ENCODE results near the gene KIR3DL1.
"Not testable (repeated sequence)": the region's sequence is repeated elsewhere in the genome, so short reads cannot be mapped to it uniquely, and the experiment has no call there.

Gene KIR3DL1

DNA sequence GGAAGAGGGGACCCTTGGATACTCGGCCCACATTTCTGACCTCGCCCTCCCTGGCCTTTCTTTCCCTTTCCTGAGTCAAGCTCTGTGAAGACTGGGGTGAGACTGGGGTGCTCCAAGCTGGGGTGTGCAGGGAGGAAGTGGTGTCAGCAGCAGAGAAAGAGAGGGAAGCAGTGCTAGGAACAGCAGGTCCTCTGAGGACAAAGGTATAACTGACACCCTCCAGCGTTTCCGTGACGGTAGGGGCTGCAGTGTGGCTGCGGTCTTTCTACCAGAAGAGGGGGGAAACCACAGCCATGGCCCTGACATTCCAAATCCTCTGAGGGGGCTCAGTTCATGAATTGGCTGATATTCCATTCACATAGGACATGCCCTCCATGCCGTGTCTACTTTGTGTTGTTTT lies 35.1 kb downstream of the KIR3DL1 start:
- Histone ChIP-seq H3K23ac (ENCODE audit: low read depth, low read length, poor library complexity) (no peak overlapping the region), H3K4me1 (ENCODE audit: control insufficient read depth in 2 of 2, insufficient read depth in 1 of 2, low read depth in 1 of 2, low read length in 2 of 2) (no peaks in the 10 kb centered on the region), H2AFZ (ENCODE audit: low read length) (no peak overlapping the region), H3K4me2 (ENCODE audit: insufficient read depth, low read length, poor library complexity, severe bottlenecking) (no peak overlapping the region), H3K9me3 (replicated peaks in 1 of 2; ENCODE audit: control insufficient read depth in 2 of 2, insufficient read depth in 1 of 2, low read depth in 1 of 2, low read length in 2 of 2) (peaks cover 0 to 10% of the 10 kb centered on the region in 2 donors), H3K9ac (ENCODE audit: low read depth, low read length, poor library complexity) (no peak overlapping the region), H3K4me3 (ENCODE audit: low read length in 2 of 2) (no peak overlapping the region), H3K79me1 (ENCODE audit: low read depth, low read length) (no peaks in the 10 kb centered on the region), H2BK12ac (ENCODE audit: low read length) (no peak overlapping the region), H3K4ac (ENCODE audit: low read length) (no peak overlapping the region), H3K27me3 (ENCODE audit: control insufficient read depth in 3 of 3, insufficient read depth in 3 of 3, low read depth in 1 of 3, low read length in 3 of 3) (peaks cover 0 to 8% (median 0%) of the 10 kb centered on the region in 3 experiments), H2AK5ac (ENCODE audit: low read depth, low read length) (no peak overlapping the region), H3K14ac (ENCODE audit: low read length) (no peak overlapping the region), H3K18ac (ENCODE audit: low read length) (no peak overlapping the region), H2BK5ac (ENCODE audit: low read length) (no peak overlapping the region), H4K8ac (ENCODE audit: low read depth, low read length) (no peak overlapping the region), H4K91ac (ENCODE audit: low read depth, low read length, poor library complexity) (no peak overlapping the region), H3K27ac (replicated peaks; ENCODE audit: low read length) (no peak overlapping the region), H2BK15ac (ENCODE audit: low read length) (no peak overlapping the region), H2BK120ac (ENCODE audit: low read depth, low read length) (no peak overlapping the region), H3K36me3 (replicated peaks in 1 of 2; ENCODE audit: control insufficient read depth in 2 of 2, insufficient read depth in 2 of 2, low read length in 2 of 2) (no peaks in the 10 kb centered on the region)
- no peak for DNase-seq (ENCODE audit: low spot score)
- no CpG with 5 or more reads among the region's 7 CpGs for WGBS, 2 donors (ENCODE audit: extremely low coverage in 2 of 2, insufficient read length in 2 of 2, insufficient replicate concordance in 1 of 2)

DNA sequence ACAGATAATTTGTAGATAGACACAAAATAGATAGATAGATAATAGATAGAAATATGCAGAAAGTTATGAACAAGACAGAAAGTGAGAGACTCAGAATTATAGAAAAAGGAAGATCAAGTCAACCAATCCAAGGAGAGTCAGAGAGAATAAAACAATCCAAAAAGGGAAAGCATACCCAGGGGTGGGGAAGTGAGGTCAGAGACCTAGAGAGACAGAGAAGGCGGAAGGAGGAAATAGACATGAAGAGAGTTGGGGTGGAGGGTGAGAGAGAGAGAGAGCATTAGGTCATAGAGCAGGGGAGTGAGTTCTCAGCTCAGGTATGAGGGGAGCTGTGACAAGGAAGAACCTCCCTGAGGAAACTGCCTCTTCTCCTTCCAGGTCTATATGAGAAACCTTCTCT lies 39.0 kb downstream of the KIR3DL1 start:
- H4K8ac ChIP-seq (ENCODE audit: low read depth, low read length); H3K4ac ChIP-seq (ENCODE audit: low read length); H2AK5ac ChIP-seq (ENCODE audit: low read depth, low read length); H3K79me1 ChIP-seq (ENCODE audit: low read depth, low read length); H3K9ac ChIP-seq (ENCODE audit: low read depth, low read length, poor library complexity); H4K91ac ChIP-seq (ENCODE audit: low read depth, low read length, poor library complexity); H2BK15ac ChIP-seq (ENCODE audit: low read length); H3K23ac ChIP-seq (ENCODE audit: low read depth, low read length, poor library complexity); H3K14ac ChIP-seq (ENCODE audit: low read length); H3K4me3 ChIP-seq (ENCODE audit: low read length in 2 of 2); H2AFZ ChIP-seq (ENCODE audit: low read length); H3K27ac ChIP-seq (replicated peaks; ENCODE audit: low read length); H3K18ac ChIP-seq (ENCODE audit: low read length); H3K36me3 ChIP-seq (replicated peaks in 1 of 2; ENCODE audit: control insufficient read depth in 2 of 2, insufficient read depth in 2 of 2, low read length in 2 of 2); H3K4me2 ChIP-seq (ENCODE audit: insufficient read depth, low read length, poor library complexity, severe bottlenecking); H2BK120ac ChIP-seq (ENCODE audit: low read depth, low read length); DNase-seq (ENCODE audit: low spot score); H3K4me1 ChIP-seq (ENCODE audit: control insufficient read depth in 2 of 2, insufficient read depth in 1 of 2, low read depth in 1 of 2, low read length in 2 of 2); H2BK5ac ChIP-seq (ENCODE audit: low read length); H3K27me3 ChIP-seq (ENCODE audit: control insufficient read depth in 3 of 3, insufficient read depth in 3 of 3, low read depth in 1 of 3, low read length in 3 of 3); H2BK12ac ChIP-seq (ENCODE audit: low read length): not testable (repeated sequence)
- peaks cover 0 to 11% of the 10 kb centered on the region in 2 donors for H3K9me3 ChIP-seq (replicated peaks in 1 of 2; ENCODE audit: control insufficient read depth in 2 of 2, insufficient read depth in 1 of 2, low read depth in 1 of 2, low read length in 2 of 2)
- no CpG with 5 or more reads among the region's 1 CpG for WGBS, 2 donors (ENCODE audit: extremely low coverage in 2 of 2, insufficient read length in 2 of 2, insufficient replicate concordance in 1 of 2)

DNA sequence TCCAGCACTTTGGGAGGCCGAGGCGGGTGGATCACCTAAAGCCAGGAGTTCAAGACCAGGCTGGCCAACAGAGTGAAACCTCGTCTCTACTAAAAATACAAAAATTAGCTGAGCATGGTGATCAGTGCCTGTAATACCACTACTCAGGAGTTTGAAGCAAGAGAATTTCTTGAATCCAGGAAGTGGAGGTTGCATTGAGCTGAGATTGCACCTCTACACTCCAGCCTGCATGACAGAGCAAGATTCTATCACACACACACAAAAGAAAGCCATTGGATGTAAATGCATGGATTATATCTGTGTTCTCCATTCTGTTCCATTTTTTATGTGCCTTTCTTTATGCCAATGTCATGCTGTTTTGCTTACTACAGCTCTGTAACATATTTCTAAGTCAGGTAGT lies 42.2 kb downstream of the KIR3DL1 start:
- H2BK120ac ChIP-seq (ENCODE audit: low read depth, low read length); H2BK12ac ChIP-seq (ENCODE audit: low read length); H4K91ac ChIP-seq (ENCODE audit: low read depth, low read length, poor library complexity); H2BK5ac ChIP-seq (ENCODE audit: low read length); H3K18ac ChIP-seq (ENCODE audit: low read length); H3K4me2 ChIP-seq (ENCODE audit: insufficient read depth, low read length, poor library complexity, severe bottlenecking); H3K9me3 ChIP-seq (replicated peaks in 1 of 2; ENCODE audit: control insufficient read depth in 2 of 2, insufficient read depth in 1 of 2, low read depth in 1 of 2, low read length in 2 of 2); H3K27ac ChIP-seq (replicated peaks; ENCODE audit: low read length); H3K9ac ChIP-seq (ENCODE audit: low read depth, low read length, poor library complexity); H3K23ac ChIP-seq (ENCODE audit: low read depth, low read length, poor library complexity); H3K14ac ChIP-seq (ENCODE audit: low read length); H3K27me3 ChIP-seq (ENCODE audit: control insufficient read depth in 3 of 3, insufficient read depth in 3 of 3, low read depth in 1 of 3, low read length in 3 of 3); H3K4me3 ChIP-seq (ENCODE audit: low read length in 2 of 2); H3K4me1 ChIP-seq (ENCODE audit: control insufficient read depth in 2 of 2, insufficient read depth in 1 of 2, low read depth in 1 of 2, low read length in 2 of 2); H3K36me3 ChIP-seq (replicated peaks in 1 of 2; ENCODE audit: control insufficient read depth in 2 of 2, insufficient read depth in 2 of 2, low read length in 2 of 2); H4K8ac ChIP-seq (ENCODE audit: low read depth, low read length); DNase-seq (ENCODE audit: low spot score); H3K4ac ChIP-seq (ENCODE audit: low read length); H2AFZ ChIP-seq (ENCODE audit: low read length); H2AK5ac ChIP-seq (ENCODE audit: low read depth, low read length); H2BK15ac ChIP-seq (ENCODE audit: low read length); H3K79me1 ChIP-seq (ENCODE audit: low read depth, low read length): not testable (repeated sequence)
- WGBS, 2 donors (ENCODE audit: extremely low coverage in 2 of 2, insufficient read length in 2 of 2, insufficient replicate concordance in 1 of 2) = no CpG with 5 or more reads among the region's 3 CpGs

DNA sequence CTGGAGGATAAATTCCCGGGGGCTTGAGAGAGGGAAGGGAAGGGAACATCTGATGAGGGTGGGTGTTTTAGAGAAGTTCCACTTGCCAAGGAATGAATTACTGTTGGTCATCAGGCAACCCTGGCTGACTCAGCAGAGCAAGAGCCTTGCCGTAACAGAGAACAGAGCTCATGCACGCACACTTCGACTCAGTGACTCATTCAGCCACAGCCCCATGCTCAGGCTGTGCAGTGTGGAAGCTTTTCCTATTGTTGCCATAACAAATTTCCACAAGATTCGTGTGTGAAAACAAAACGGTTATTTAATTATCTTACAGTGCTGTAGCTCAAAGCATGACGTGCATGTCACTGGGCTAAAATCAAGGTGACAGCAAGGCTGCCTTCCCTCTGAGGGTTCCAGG lies 43.2 kb downstream of the KIR3DL1 start:
- DNase-seq (ENCODE audit: low spot score); H2BK120ac ChIP-seq (ENCODE audit: low read depth, low read length); H4K8ac ChIP-seq (ENCODE audit: low read depth, low read length); H3K79me1 ChIP-seq (ENCODE audit: low read depth, low read length); H3K9me3 ChIP-seq (replicated peaks in 1 of 2; ENCODE audit: control insufficient read depth in 2 of 2, insufficient read depth in 1 of 2, low read depth in 1 of 2, low read length in 2 of 2); H3K18ac ChIP-seq (ENCODE audit: low read length); H3K4me2 ChIP-seq (ENCODE audit: insufficient read depth, low read length, poor library complexity, severe bottlenecking); H2AFZ ChIP-seq (ENCODE audit: low read length); H2BK12ac ChIP-seq (ENCODE audit: low read length); H3K36me3 ChIP-seq (replicated peaks in 1 of 2; ENCODE audit: control insufficient read depth in 2 of 2, insufficient read depth in 2 of 2, low read length in 2 of 2); H2AK5ac ChIP-seq (ENCODE audit: low read depth, low read length); H3K4ac ChIP-seq (ENCODE audit: low read length); H3K27ac ChIP-seq (replicated peaks; ENCODE audit: low read length); H3K4me3 ChIP-seq (ENCODE audit: low read length in 2 of 2); H4K91ac ChIP-seq (ENCODE audit: low read depth, low read length, poor library complexity); H2BK5ac ChIP-seq (ENCODE audit: low read length); H3K27me3 ChIP-seq (ENCODE audit: control insufficient read depth in 3 of 3, insufficient read depth in 3 of 3, low read depth in 1 of 3, low read length in 3 of 3); H3K9ac ChIP-seq (ENCODE audit: low read depth, low read length, poor library complexity); H3K14ac ChIP-seq (ENCODE audit: low read length); H3K23ac ChIP-seq (ENCODE audit: low read depth, low read length, poor library complexity); H2BK15ac ChIP-seq (ENCODE audit: low read length); H3K4me1 ChIP-seq (ENCODE audit: control insufficient read depth in 2 of 2, insufficient read depth in 1 of 2, low read depth in 1 of 2, low read length in 2 of 2): not testable (repeated sequence)
- no CpG with 5 or more reads among the region's 7 CpGs for WGBS, 2 donors (ENCODE audit: extremely low coverage in 2 of 2, insufficient read length in 2 of 2, insufficient replicate concordance in 1 of 2)
